CD14-positive monocyte (primary cell): ENCODE measurements around the gene ZNF497. TPM values are rescaled to one million over a fixed set of nuclear protein-coding genes. Genes with fewer than 3 reads are reported as not detected.
A peak's percentile ranks its signal among the peaks of the same experiment; 100 is the strongest.

Source experiments
- DNase-seq, 3 donors: peaks; one replicate each; pipeline ENCODE4 v3.0.0-alpha.2; 2011 to 2022
- H2AFZ ChIP-seq: 2 replicates; pipeline ENCODE4 v1.6.0; 2012; ENCODE audit warnings: mild to moderate bottlenecking, low read depth, low read length, inconsistent platforms; ENCODE audit not compliant: insufficient read depth, poor library complexity, severe bottlenecking
- H3K27ac ChIP-seq, 2 donors: 1 replicate in 1 of 2; 2 replicates in 1 of 2; pipeline ENCODE4 v1.5.1; 2012 to 2013; ENCODE audit warnings: low read length in 2 of 2, control low read depth in 1 of 2, inconsistent platforms in 1 of 2, low read depth in 1 of 2, mild to moderate bottlenecking in 1 of 2
- H3K27me3 ChIP-seq, 2 donors: one replicate each; pipeline versions ENCODE4 v1.6.0 to v1.6.1; 2011 to 2013; ENCODE audit warnings: low read length in 2 of 2; ENCODE audit not compliant: control insufficient read depth in 2 of 2, insufficient read depth in 2 of 2
- H3K36me3 ChIP-seq, 2 donors: replicated peaks in 1 of 2; 1 replicate in 1 of 2; 2 replicates in 1 of 2; pipeline versions ENCODE4 v1.5.1 to v1.6.1; 2012 to 2013; ENCODE audit warnings: low read length in 2 of 2, control low read depth in 1 of 2, inconsistent platforms in 1 of 2, mild to moderate bottlenecking in 1 of 2; ENCODE audit not compliant: insufficient read depth in 2 of 2, control insufficient read depth in 1 of 2
- H3K4me1 ChIP-seq, 2 donors: 1 replicate in 1 of 2; 2 replicates in 1 of 2; pipeline versions ENCODE4 v1.5.1 to v1.6.1; 2012 to 2013; ENCODE audit warnings: low read length in 2 of 2, control low read depth in 1 of 2, inconsistent platforms in 1 of 2, mild to moderate bottlenecking in 1 of 2, moderate library complexity in 1 of 2; ENCODE audit not compliant: insufficient read depth in 2 of 2, control insufficient read depth in 1 of 2
- H3K4me2 ChIP-seq: replicated peaks from 2 replicates; pipeline ENCODE3; 2012; ENCODE audit warnings: low read length, moderate library complexity, mild to moderate bottlenecking; ENCODE audit not compliant: poor library complexity, severe bottlenecking; ENCODE audit errors: extremely low read depth
- H3K4me3 ChIP-seq, 3 experiments: fragments of 200-600 bp in 1 of 3; sonication (generic) in 1 of 3; replicated peaks in 1 of 3; 1 replicate in 2 of 3; 2 replicates in 1 of 3; pipeline ENCODE4 v1.5.1; 2011 to 2013; ENCODE audit warnings: low read length in 3 of 3, mild to moderate bottlenecking in 3 of 3, control low read depth in 2 of 3, low read depth in 2 of 3, inconsistent platforms in 1 of 3, moderate library complexity in 1 of 3
- H3K79me2 ChIP-seq: 2 replicates; pipeline ENCODE4 v1.6.0; 2012; ENCODE audit warnings: mild to moderate bottlenecking, control low read depth, inconsistent platforms, low read length, moderate library complexity; ENCODE audit not compliant: insufficient read depth
- H3K9ac ChIP-seq: 2 replicates; pipeline ENCODE4 v1.6.0; 2017; ENCODE audit warnings: low read length, mild to moderate bottlenecking; ENCODE audit not compliant: insufficient read depth, poor library complexity, severe bottlenecking
- H3K9me3 ChIP-seq, 2 donors: replicated peaks in 1 of 2; 1 replicate in 1 of 2; 2 replicates in 1 of 2; pipeline versions ENCODE4 v1.5.1 to v1.6.1; 2012 to 2013; ENCODE audit warnings: low read length in 2 of 2, control low read depth in 1 of 2; ENCODE audit not compliant: control insufficient read depth in 1 of 2, insufficient read depth in 1 of 2
- H4K20me1 ChIP-seq: 2 replicates; pipeline ENCODE4 v1.6.0; 2012; ENCODE audit warnings: mild to moderate bottlenecking, low read length, control low read depth, moderate library complexity; ENCODE audit not compliant: insufficient read depth
- H3K27ac Mint-ChIP-seq, 7 donors: one replicate each; pipeline ENCODE4 v1.8.0; 2020; ENCODE audit warnings: mild to moderate bottlenecking in 7 of 7, mixed read lengths in 7 of 7, moderate library complexity in 6 of 7, inconsistent platforms in 2 of 7
- H3K27me3 Mint-ChIP-seq, 3 donors: one replicate each; pipeline ENCODE4 v1.8.0; 2021 to 2022; ENCODE audit warnings: low read depth in 3 of 3, mild to moderate bottlenecking in 3 of 3, mixed read lengths in 3 of 3, moderate library complexity in 3 of 3, inconsistent platforms in 1 of 3
- H3K36me3 Mint-ChIP-seq, 2 donors: one replicate each; pipeline ENCODE4 v1.8.0; 2020; ENCODE audit warnings: mixed read lengths in 2 of 2, inconsistent platforms in 1 of 2, mild to moderate bottlenecking in 1 of 2
- H3K4me1 Mint-ChIP-seq: one replicate; pipeline ENCODE4 v1.8.0; 2020; ENCODE audit warnings: mild to moderate bottlenecking, mixed read lengths
- H3K4me3 Mint-ChIP-seq, 2 donors: one replicate each; pipeline ENCODE4 v1.8.0; 2020; ENCODE audit warnings: mild to moderate bottlenecking in 2 of 2, mixed read lengths in 2 of 2, moderate library complexity in 1 of 2
- H3K9me3 Mint-ChIP-seq, 7 donors: one replicate each; pipeline ENCODE4 v1.8.0; 2020 to 2022; ENCODE audit warnings: mixed read lengths in 7 of 7, mild to moderate bottlenecking in 6 of 7, moderate library complexity in 6 of 7, inconsistent platforms in 2 of 7
- CTCF ChIP-seq: fragments of 200-600 bp; IDR thresholded peaks from one replicate; pipeline ENCODE4 v1.8.0; 2022; ENCODE audit warnings: antibody characterized with exemption, mild to moderate bottlenecking
- WGBS: methylation state at CpG from one replicate; pipeline ENCODE4 v1.1.5; 2013; ENCODE audit warnings: missing lambda C conversion rate; ENCODE audit not compliant: insufficient coverage; 5-methylcytosine and 5-hydroxymethylcytosine counted together
- intact Hi-C, 2 donors: fragments of 100-400 bp; cut with micrococcal nuclease; formaldehyde crosslinking; loops; one replicate each; pipeline versions ENCODE4 v1.15.0 to v1.15.1; 2023
- polyA plus RNA-seq, 3 donors: library from polyadenylated mRNA; depleted of rRNA in 1 of 3; unstranded in 2 of 3; stranded (reverse) in 1 of 3; fragments of 300-500 nt in 2 of 3; fragments of >200 nt in 1 of 3; fragmentation: Illumina TruSeq in 2 of 3; gene quantifications; 1 replicate in 2 of 3; 2 replicates in 1 of 3; pipeline ENCODE4 v1.2.3, GENCODE V29; 2012 to 2021

ZNF497 gene
- polyA plus RNA-seq, 3 donors: 0.28 to 0.60 (median 0.41) TPM

DNA sequence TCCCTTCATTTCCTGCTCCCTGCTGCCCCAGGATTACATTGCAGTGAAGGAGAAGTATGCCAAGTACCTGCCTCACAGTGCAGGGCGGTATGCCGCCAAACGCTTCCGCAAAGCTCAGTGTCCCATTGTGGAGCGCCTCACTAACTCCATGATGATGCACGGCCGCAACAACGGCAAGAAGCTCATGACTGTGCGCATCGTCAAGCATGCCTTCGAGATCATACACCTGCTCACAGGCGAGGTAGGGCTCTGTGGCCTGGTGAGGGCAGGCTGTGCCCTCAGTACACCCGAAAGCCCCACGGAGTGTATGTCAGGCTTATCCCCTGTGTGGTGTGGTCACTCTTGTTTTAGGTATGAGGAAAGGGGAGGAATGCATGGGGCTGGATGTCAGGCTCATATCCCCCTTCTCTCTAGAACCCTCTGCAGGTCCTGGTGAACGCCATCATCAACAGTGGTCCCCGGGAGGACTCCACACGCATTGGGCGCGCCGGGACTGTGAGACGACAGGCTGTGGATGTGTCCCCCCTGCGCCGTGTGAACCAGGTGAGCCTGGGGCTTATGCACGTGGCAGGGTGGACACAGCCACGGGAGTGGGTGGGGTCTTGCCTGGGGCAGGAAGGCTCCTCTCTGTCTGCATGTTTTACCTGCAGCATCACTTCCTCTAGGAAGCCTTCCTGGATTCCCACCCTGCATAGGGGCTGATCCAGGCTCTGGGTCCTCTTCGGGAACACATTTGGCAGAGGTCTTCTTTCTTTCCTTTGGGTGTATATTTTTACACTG lies 30.6 kb upstream of the ZNF497 start:
- Histone ChIP-seq H3K27ac (no peak overlapping the region), H4K20me1 (peaks cover 4% of the 10 kb centered on the region), H2AFZ (no peak overlapping the region), H3K36me3 (peaks cover 44 to 59% of the 10 kb centered on the region in 2 donors), H3K4me1 (peaks cover 0 to 6% of the 10 kb centered on the region in 2 donors), H3K9me3 (no peaks in the 10 kb centered on the region), H3K4me2 (no peak overlapping the region), H3K4me3 (no peak overlapping the region), H3K9ac (no peak overlapping the region), H3K27me3 (peaks cover 5 to 25% of the 10 kb centered on the region in 2 donors), H3K79me2 (peaks cover 21% of the 10 kb centered on the region)
- peaks cover 0 to 8% (median 0%) of the 10 kb centered on the region in 7 donors for H3K9me3 Mint-ChIP-seq
- intact Hi-C loops: no loop called here
- 96% methylated on average over 21 of the region's 26 CpGs for WGBS
- H3K4me1 Mint-ChIP-seq: peaks cover 15% of the 10 kb centered on the region
- peaks cover 24 to 36% (median 32%) of the 10 kb centered on the region in 3 donors for H3K27me3 Mint-ChIP-seq
- H3K36me3 Mint-ChIP-seq: peaks cover 58 to 67% of the 10 kb centered on the region in 2 donors
- H3K27ac Mint-ChIP-seq: no peak overlapping the region
- no peak for TF ChIP-seq CTCF
- DNase-seq: peak in 1 of 3 donors; percentile 1
- H3K4me3 Mint-ChIP-seq: no peak overlapping the region

- Histone ChIP-seq H3K4me1 (peaks cover 24 to 29% of the 10 kb centered on the region in 2 donors), H4K20me1 (peaks cover 4% of the 10 kb centered on the region), H2AFZ (no peak overlapping the region), H3K9me3 (no peaks in the 10 kb centered on the region), H3K27me3 (no peaks in the 10 kb centered on the region), H3K27ac (peak overlapping the region in 1 of 2 donors; percentile 96), H3K4me2 (peak overlapping the region; percentile 96), H3K79me2 (peaks cover 32% of the 10 kb centered on the region), H3K4me3 (peak overlapping the region in 1 of 3 experiments; percentile 87), H3K36me3 (peaks cover 24 to 39% of the 10 kb centered on the region in 2 donors), H3K9ac (no peak overlapping the region)
- peaks cover 0 to 2% (median 0%) of the 10 kb centered on the region in 3 donors for H3K27me3 Mint-ChIP-seq
- no peak for TF ChIP-seq CTCF
- peaks cover 0 to 3% (median 0%) of the 10 kb centered on the region in 7 donors for H3K9me3 Mint-ChIP-seq
- H3K27ac Mint-ChIP-seq: peak overlapping the region in 4 of 7 donors; percentile 13 to 96 (median 94)
- intact Hi-C loops: no loop called here
- peak overlapping the region; percentile 88 to 95 for H3K4me3 Mint-ChIP-seq
- peaks cover 31% of the 10 kb centered on the region for H3K4me1 Mint-ChIP-seq
- 90% methylated on average over 1 of the region's 3 CpGs for WGBS
- no peak for DNase-seq
- peaks cover 38 to 52% of the 10 kb centered on the region in 2 donors for H3K36me3 Mint-ChIP-seq
These were observed 25.6 kb upstream of the ZNF497 start for GRCh38 chr19:58388175-58388526.
